ENCODE data around the gene UACA. TPM values are rescaled to one million over a fixed set of nuclear protein-coding genes. Genes with fewer than 3 reads are reported as not detected.

Gene UACA
- polyA plus RNA-seq, 1 donor (not counting 4 experiments of a cell fraction or from before 2014, with no cell fraction given), result 26.6 TPM

DNA sequence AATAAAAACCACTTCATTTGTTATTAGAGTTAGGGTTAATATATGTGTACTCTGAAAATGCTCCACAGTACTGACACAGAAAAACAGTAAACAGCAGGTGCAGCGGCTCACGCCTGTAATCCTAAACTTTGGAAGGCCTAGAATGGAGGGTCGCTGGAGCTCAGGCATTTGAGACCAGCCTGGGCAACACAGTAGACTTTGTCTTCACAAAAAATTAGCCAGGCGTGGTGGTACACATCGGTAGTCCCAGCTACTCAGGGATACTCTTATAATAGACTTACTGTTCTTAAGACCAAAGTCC lies 40.3 kb downstream of the UACA start:
- H3K9ac ChIP-seq (ENCODE audit: control insufficient read depth, extremely low read depth, insufficient read depth, low read length), result no peak overlapping the region
- peaks cover 2% of the 10 kb centered on the region for H3K9me1 ChIP-seq (ENCODE audit: control insufficient read depth, extremely low read depth, insufficient read depth, low read length)
- peaks cover 5% of the 10 kb centered on the region for H3K79me2 ChIP-seq (ENCODE audit: control insufficient read depth, insufficient read depth, low read length)
- DNase-seq (ENCODE audit: low read depth, low spot score), result no peak
- no peak for TF ChIP-seq EZH2 (IDR thresholded peaks at IDR 0.05; ENCODE audit: low read length)
- TF ChIP-seq, protein P1, sequence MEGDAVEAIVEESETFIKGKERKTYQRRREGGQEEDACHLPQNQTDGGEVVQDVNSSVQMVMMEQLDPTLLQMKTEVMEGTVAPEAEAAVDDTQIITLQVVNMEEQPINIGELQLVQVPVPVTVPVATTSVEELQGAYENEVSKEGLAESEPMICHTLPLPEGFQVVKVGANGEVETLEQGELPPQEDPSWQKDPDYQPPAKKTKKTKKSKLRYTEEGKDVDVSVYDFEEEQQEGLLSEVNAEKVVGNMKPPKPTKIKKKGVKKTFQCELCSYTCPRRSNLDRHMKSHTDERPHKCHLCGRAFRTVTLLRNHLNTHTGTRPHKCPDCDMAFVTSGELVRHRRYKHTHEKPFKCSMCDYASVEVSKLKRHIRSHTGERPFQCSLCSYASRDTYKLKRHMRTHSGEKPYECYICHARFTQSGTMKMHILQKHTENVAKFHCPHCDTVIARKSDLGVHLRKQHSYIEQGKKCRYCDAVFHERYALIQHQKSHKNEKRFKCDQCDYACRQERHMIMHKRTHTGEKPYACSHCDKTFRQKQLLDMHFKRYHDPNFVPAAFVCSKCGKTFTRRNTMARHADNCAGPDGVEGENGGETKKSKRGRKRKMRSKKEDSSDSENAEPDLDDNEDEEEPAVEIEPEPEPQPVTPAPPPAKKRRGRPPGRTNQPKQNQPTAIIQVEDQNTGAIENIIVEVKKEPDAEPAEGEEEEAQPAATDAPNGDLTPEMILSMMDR (optimal IDR thresholded peaks at IDR 0.05 in 1 of 3, IDR thresholded peaks at IDR 0.05 in 1 of 3, conservative IDR thresholded peaks at IDR 0.05 in 1 of 3; ENCODE audit: extremely low read depth in 1 of 3, insufficient read depth in 2 of 3, low read length in 3 of 3), result no peak
- no peaks in the 10 kb centered on the region for H3K9me3 ChIP-seq (ENCODE audit: control insufficient read depth, low read depth, low read length)
- H3K27ac ChIP-seq (ENCODE audit: control insufficient read depth, insufficient read depth, low read length), result no peak overlapping the region
- H3K4me2 ChIP-seq (ENCODE audit: control insufficient read depth, extremely low read depth, insufficient read depth, low read depth, low read length), result no peak overlapping the region
- H3K36me3 ChIP-seq (ENCODE audit: control insufficient read depth in 2 of 2, extremely low read depth in 1 of 2, insufficient read depth in 2 of 2, low read length in 2 of 2), result no peaks in the 10 kb centered on the region
- no peak overlapping the region for H2AFZ ChIP-seq (ENCODE audit: control insufficient read depth, low read length)
- no peaks in the 10 kb centered on the region for H3K27me3 ChIP-seq (ENCODE audit: control insufficient read depth, extremely low read depth, insufficient read depth, low read length)
- no peaks in the 10 kb centered on the region for H3K4me1 ChIP-seq (ENCODE audit: control insufficient read depth, extremely low read depth, insufficient read depth, low read length)
- dilution Hi-C loops (cut with MboI; ENCODE audit: extremely low pct_ligation_motif_present, low sequenced_read_pairs), result no loop called here
- FAIRE-seq, result no peak
- H3K4me3 ChIP-seq (ENCODE audit: control insufficient read depth in 2 of 3, extremely low read depth in 1 of 3, insufficient read depth in 2 of 3, low read depth in 1 of 3, low read length in 3 of 3), result no peak overlapping the region
- no peaks in the 10 kb centered on the region for H4K20me1 ChIP-seq (ENCODE audit: control insufficient read depth, extremely low read depth, insufficient read depth, low read length)

DNA sequence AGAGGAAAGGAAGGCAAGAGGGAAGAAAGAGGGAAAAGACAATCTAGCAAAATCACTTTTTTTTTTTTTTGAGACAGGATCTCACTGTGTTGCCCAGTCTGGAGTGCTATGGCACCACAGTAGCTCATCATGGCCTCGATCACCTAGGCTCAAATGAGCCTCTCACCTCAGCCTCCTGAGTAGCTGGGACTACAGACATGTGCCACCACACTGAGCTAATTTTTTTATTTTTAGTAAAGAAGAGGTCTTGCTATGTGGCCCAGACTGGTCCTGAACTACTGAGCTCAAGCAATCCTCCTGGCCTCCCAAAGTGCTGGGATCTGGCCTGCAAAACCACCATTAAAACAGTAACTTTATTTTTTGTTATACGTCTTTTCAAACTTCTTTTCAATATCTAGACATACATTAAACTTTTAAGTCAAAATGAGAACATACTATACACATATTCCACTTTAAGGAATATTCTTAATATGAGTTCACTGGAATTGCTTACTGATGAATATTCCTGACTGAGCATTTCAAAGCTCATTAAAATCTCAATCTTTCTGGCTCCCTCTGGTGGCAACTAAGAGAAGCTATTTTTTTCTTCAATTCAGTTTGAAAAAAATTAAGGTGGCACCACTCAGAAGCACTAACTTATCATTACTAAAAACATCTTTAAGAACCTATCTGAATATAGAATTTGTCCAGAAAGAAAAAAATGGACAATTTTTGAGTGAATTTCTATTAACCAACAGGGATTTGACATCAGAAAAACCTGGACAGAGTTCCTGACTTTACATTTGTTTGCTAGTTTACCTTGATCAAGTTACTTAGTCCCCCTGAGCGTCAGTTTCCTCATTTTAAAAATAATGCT lies 40.9 kb downstream of the UACA start:
- Histone ChIP-seq H3K4me1 (ENCODE audit: control insufficient read depth, extremely low read depth, insufficient read depth, low read length) (no peaks in the 10 kb centered on the region), H3K36me3 (ENCODE audit: control insufficient read depth in 2 of 2, extremely low read depth in 1 of 2, insufficient read depth in 2 of 2, low read length in 2 of 2) (no peaks in the 10 kb centered on the region), H3K4me3 (ENCODE audit: control insufficient read depth in 2 of 3, extremely low read depth in 1 of 3, insufficient read depth in 2 of 3, low read depth in 1 of 3, low read length in 3 of 3) (no peak overlapping the region), H3K9me3 (ENCODE audit: control insufficient read depth, low read depth, low read length) (no peaks in the 10 kb centered on the region), H3K27ac (ENCODE audit: control insufficient read depth, insufficient read depth, low read length) (no peak overlapping the region), H3K79me2 (ENCODE audit: control insufficient read depth, insufficient read depth, low read length) (peaks cover 2% of the 10 kb centered on the region), H3K27me3 (ENCODE audit: control insufficient read depth, extremely low read depth, insufficient read depth, low read length) (no peaks in the 10 kb centered on the region), H4K20me1 (ENCODE audit: control insufficient read depth, extremely low read depth, insufficient read depth, low read length) (no peaks in the 10 kb centered on the region), H3K9me1 (ENCODE audit: control insufficient read depth, extremely low read depth, insufficient read depth, low read length) (peaks cover 2% of the 10 kb centered on the region), H2AFZ (ENCODE audit: control insufficient read depth, low read length) (no peak overlapping the region), H3K9ac (ENCODE audit: control insufficient read depth, extremely low read depth, insufficient read depth, low read length) (no peak overlapping the region), H3K4me2 (ENCODE audit: control insufficient read depth, extremely low read depth, insufficient read depth, low read depth, low read length) (no peak overlapping the region)
- DNase-seq (ENCODE audit: low read depth, low spot score), result no peak
- FAIRE-seq, result peak; percentile 48
- TF ChIP-seq, protein P1 (optimal IDR thresholded peaks at IDR 0.05 in 1 of 3, IDR thresholded peaks at IDR 0.05 in 1 of 3, conservative IDR thresholded peaks at IDR 0.05 in 1 of 3; ENCODE audit: extremely low read depth in 1 of 3, insufficient read depth in 2 of 3, low read length in 3 of 3), result peak in 2 of 3 experiments; percentile 46 to 47
- TF ChIP-seq EZH2 (IDR thresholded peaks at IDR 0.05; ENCODE audit: low read length), result no peak
- dilution Hi-C loops (cut with MboI; ENCODE audit: extremely low pct_ligation_motif_present, low sequenced_read_pairs), result no loop called here
